GM18519 (cell line): ENCODE measurements around the gene PDCD10.

Experiments
- ATAC-seq: cut with Tn5 transposase; IDR thresholded peaks from one replicate; pipeline ENCODE4 v1.9.1; 2021; ENCODE audit warnings: mild to moderate bottlenecking, moderate library complexity; ENCODE audit not compliant: unreplicated experiment, low FRiP score

PDCD10 gene

DNA sequence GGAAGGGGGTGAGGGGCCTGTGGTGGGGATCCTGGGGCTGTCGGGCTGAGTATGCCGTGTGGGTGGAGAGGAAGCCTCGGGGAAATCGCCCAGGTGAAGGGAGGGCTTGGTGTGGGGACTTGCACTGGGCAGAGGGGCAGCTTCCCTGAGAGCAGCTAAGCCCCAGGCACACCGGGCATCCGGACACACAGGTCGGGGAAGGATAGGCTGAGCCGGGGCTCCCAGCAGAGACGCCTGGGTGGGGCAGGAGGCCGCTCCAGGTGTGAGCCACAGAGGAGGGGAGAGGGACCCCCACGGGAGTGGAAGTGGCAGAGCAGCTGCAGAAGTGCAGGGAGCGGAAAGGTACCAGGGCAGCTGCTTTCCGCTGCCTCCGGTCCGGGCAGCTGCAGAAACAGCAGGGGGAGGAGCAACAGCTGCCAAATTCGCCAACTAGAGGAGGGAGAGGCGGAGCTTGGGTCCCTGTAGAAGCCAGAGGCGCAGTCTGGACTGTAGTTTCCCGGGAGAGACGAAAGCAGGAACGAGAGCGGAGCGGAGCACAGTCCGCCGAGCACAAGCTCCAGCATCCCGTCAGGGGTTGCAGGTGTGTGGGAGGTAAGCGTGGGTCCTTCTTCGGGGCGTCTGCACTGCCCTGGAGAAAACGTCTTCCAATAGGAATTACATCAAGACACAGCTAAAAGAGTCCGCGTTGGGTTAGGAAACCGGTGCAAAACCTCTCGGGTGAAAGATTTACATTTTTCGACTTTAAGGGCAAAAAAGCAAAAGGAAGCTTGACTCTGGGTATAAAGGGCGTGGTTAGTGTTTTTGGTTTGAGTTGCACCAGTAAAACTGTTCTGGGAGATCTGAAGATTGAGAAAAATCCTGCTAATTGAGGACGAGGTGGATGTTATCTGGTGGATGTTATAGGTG is 794 bp upstream of the PDCD10 start, which contains the start of gene SERPINI1:
Gene SERPINI1 (plus strand): TSS at position 489 of the 906 bp plus-strand sequence. CDS start 53,408 bp downstream, outside the sequence.
- ATAC-seq: peak; percentile 46

DNA sequence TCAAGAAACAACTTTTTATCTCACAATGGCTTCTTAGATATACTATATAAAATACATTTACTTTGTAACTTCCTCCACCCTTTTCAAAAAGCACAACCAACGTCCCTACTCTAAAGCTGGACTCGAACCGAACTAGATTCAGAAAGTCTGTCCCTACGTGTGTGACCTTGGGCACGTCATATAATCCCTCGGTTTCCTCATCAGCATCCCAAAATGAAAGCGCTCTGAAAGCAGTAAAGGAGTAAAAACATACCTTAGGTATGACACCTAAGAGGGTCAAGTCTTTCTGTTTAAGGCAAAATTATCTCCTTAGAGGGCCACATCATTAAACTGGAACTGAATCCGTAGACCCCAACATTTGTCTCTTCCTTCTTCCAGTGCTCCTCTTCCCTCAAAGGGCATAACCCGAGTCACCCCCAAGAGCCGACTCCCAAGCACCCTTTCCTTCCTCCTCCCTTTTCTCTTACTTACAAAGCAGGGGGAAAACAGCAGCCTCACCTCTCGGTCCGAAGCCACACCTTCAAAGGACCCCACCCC is 663 bp downstream of the PDCD10 start:
- no peak for ATAC-seq

DNA sequence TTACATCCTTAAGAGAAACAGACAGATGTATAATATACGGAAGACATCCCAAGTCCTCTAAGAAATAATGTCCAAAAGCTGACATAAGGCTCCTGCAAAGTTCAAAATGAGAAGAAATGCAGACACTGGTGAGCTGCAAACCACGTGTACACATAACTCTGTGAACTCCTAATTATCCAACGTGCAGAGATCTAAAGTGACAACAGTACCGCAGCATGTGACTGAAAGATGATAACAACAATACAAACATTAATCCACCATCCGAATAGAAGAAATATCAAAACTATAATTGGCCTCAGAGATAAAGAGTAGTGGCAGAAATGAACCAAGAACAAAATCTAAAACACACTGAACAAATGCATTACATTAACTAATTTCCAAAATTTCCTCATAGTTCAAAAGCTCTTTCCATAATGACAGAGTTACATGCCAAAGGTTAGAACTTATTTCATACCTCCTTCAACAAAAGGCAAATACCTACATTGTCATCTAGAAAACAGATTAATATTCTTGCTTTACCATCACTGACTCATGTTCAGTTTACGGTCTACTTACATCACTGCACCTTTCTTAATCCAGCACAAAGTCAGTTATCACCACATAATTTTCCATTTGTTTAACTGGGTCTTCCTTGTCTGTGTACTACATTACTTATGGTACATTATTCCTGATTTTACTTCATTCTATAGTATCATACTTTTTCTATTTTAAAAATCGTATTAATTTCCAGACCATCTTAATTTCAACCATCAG is 2.2 kb downstream of the PDCD10 start:
- no peak for ATAC-seq

DNA sequence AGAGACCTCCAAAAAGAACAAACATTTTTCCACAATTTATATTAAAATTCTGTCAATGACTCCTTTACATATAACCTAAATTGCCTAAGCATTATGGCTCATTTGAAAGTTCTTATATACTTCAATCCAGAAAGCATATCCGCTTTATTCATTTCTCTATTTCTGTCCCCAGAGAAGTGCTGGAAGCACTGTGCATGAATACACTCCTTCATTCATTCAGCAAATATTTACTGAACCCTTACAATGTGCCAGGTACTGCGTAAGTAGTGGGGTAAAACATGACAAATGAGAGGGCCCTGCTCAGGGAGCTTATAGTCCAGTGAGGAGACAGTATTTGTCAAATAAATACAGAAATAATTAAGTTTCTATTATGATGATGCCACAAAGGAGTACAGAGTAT is 3.3 kb downstream of the PDCD10 start:
- no peak for ATAC-seq

DNA sequence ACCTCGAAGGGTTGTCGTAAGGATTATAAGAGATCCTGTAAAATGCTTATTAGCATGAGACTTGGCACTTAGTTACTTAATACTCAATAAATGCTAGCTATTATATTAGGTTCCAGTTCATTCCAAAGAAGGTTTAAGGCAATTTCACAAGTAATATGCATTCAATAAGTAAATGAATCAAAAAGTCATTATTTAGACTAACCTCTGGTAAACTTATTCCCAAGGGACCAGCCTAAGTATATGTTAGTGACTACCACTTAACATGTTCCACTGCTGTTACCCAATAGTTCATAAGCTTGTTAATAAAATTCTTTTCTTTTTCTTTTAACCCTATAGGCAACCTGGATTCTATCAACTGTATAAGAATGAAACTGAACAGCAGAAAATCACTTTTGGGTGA is 5.1 kb downstream of the PDCD10 start:
- no peak for ATAC-seq

DNA sequence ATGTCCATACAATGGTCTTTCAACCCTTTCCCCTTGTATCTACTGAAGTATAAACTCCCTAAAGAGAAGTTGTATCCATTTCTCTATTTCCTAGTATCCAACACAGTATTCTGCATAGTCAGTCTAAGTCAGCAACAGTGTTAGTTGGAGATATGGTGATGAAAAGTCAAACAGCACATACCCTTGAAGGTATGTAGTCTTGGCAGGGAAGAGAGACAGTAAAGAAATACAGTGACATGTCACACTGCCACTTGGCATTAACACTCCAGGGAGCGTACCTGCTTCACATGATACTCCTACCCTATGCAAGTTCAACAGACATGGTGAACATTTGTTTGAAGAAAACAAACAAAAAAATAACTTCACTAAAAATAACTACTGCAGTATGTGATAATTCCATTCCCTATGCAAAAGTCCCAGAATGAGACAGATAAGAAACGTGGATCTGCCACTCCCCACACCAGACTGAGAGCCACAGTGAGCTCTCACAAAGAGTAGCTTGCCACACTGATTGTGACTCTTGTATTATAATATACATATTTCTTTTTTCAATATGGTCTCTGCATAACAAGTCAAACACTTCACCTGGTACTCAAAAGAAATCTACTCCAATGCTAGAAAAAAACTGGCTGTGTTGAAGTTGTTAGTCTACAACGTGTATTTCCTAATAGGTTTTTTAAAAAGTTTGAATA is 5.9 kb downstream of the PDCD10 start:
- no peak for ATAC-seq

DNA sequence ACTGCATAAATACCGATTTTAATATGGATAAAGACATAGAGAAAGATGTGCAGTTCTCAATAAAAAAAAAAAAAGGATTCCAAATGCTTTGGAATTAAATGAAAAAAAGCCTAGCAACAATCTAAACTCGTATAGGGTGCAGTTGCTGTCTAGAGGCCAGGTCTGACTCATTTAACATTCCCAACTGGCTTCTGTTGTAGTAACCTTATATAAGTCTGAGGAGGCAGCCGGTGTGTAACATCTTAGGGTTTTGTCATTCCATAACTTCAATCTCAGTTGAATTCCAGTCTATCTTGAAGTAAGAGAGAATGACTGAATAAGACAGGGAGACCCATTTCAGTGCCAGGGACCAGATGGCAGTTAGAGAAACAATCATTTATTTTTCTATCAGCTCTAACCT is 6.5 kb downstream of the PDCD10 start:
- no peak for ATAC-seq

DNA sequence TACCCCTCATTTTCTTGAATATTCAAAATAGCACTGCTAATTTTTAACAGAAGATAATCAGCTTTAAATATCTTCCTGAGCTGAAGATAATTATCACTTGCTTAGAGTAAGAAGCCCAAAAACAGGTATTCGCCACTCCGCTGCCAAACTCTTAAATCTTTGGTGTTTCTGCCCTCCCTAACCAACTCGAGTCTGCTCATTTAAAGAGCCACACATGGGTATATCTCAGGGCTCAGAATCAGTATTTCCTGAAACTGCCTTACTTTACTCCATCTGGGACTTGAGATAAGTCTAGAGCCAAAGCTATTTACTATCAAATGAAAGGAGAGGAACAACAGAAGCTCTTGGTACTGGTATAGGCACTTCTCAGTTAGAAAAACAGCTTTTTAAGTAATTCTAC is 10.8 kb downstream of the PDCD10 start:
- no peak for ATAC-seq

DNA sequence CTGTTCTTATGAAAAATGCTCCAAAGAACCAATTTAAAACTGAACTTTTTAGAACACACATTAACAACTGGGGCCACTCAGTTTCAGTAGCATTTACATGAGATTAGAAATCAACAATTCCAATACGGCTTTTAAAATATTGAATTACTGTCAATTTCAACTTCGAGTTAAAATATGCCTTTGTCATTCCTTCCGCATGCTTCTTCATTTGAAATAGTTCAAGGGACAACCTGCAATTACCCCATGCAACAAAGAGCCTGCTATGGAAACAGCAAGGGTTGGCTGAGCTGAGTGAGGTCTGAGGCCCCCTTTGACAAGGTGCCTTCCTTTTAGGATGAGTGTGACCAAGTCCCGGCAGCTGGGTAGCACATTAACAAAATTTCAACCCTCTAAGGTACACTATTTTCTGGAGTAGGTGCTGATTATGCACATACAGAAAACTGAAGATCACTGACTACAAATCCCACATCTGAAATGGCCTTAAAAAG is 11.6 kb downstream of the PDCD10 start:
- no peak for ATAC-seq

DNA sequence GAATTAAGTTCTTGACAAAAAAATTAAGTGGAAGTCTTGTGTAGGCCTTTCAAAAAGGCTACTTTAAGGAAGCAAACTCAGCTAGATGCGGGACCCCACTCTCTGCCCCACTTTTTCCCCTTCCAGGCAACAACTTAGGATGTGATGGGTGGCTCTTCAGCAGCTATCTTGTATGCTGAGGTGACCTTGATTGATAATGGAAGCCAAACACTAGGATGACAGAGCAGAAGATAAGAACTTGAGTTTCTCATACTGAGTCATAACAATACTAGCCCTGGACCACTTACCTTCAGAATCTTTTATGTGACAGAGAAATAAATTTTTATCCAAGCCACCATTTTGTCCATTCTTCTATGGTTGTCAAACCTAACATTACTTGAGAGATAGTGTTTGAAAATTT is 16.1 kb downstream of the PDCD10 start:
- no peak for ATAC-seq

DNA sequence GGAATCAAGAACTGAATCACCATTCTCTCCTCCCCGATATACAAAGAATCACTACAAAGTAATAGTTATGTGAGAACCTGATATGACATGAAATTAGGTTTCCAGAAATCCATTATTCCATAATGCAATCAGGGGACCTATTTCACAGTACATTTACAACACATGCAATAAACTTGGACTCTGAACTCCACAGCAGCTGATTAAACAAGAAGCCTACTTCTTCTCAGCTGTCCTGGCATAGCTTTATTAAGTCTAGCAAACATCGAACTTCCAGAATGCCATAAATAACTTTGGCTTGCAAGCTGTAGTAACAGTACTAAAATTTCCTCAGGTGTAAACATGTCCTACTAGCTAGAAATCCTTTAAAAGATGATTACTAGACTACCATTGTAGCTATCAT is 17.8 kb downstream of the PDCD10 start:
- no peak for ATAC-seq

DNA sequence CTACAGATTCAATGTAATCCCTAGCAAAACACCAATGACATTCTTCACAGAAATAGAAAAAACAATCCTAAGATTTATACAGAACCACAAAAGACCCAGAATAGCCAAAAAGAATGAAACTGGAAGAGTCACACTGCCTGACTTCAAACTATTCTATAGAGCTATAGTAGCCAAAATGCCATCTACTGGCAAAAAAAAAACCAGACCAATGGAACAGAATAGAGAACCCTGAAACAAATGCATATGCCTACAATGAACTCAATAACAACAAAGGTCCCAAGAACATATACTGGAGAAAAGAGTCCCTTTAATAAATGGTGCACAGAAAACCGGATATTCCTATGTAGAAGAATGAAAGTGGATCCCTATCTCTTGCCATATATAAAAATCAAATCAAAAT is 19.8 kb downstream of the PDCD10 start:
- no peak for ATAC-seq

DNA sequence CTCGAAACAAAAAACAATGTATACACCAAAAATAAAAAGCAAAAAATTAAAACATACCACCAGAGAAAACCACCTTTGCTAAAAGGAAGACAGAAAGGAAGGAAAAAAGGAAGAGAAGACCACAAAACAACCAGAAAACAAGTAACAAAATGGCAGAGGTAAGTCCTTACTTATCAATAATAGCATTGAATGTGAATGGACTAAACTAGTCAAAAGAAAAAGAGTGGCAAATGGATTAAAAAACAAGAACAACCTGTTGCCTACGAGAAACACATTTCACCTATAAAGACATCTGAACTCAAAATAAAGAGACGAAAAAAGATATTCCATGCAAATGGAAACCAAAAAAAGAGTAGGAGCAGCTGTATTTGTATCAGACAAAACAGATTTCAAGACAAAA is 22.2 kb downstream of the PDCD10 start:
- no peak for ATAC-seq

DNA sequence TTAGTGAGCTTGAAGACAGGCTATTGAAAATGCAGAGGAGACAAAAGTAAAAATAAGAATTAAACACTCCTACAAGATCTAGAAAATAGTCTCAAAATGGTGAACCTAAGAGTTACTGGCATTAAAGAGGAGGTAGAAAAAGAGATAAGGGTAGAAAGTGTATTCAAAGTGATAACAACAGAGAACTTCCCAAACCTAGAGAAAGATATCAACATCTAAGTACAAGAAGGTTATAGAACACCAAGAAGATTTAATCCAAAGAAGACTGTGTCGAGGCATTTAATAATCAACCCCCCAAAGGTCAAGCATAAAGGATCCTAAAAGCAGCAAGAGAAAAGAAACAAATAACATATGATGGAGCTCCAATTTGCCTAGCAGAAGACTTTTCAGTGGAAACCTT is 23.3 kb downstream of the PDCD10 start:
- ATAC-seq: no peak

DNA sequence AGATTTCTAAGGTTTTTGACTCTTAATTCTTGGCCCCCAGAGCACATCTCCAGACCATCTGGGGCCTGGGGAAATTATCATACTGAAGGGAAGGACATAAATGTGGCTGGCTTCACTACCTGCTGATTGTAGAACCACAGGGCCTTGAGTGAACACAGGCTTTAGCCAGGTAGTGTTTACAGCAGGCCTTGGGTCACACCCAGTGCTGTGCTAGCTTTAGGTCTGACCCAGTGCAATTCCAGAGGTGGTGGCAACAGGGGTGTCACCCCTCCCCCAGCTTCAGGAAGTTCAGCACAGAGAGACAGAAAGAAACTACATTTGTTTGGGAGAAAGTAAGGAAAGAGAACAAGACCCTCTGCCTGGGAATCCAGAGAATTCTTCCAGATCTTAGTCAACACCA is 24.1 kb downstream of the PDCD10 start:
- no peak for ATAC-seq

DNA sequence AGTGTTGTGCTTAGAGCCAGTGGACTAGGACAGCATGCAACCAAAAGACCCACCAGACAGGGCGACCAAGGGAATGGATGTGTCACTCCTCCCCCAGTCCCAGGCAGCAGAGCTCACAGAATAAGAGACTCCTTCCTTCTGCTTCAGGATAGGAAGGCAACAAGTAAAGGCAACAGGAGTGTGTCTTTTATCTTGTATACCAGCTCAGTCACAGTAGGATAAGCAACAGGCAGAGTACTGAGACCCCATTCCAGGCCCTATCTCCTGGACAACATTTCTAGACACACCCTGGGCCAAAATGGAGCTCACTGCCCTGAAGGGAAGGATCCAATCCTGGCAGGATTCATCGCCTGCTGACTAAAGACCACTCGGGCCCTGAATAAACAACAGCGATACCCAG is 25.0 kb downstream of the PDCD10 start:
- no peak for ATAC-seq

DNA sequence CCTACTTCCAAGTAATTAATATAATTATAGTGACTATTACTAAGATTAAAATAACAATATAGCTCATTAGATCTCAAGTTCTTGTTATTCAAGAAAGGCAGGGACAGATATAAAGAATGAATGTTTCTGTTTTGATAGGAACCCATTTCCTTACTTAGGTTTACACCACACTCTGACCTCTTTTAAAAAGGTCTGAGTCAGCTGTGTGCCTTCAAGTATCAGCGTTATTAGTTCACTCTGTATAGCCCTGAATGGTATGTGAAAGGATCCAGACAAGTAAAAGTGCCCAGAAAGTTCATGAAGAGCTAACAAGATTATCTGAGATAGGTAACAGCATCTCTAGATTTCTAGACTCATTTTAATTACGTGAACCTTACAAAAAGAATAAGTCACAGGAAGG is 28.9 kb downstream of the PDCD10 start:
- no peak for ATAC-seq

DNA sequence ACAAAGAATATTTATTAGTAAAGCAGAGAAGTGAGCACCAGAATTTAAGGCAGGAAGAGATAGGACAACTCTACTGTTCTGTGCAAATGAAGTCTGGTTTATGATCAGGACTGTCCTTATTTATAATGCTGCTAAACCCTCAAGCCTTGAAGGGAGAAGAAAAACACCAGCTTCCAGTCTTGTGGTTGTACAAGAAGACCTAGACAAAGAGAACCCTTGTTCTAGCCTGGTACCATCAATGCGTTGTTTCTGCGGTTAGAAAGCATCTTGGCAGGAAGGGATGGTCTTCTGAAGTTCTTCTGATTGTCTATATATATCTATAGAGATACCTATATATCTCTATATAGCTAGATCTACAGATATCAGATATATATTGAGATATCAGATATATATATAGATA is 33.8 kb downstream of the PDCD10 start:
- ATAC-seq: no peak

DNA sequence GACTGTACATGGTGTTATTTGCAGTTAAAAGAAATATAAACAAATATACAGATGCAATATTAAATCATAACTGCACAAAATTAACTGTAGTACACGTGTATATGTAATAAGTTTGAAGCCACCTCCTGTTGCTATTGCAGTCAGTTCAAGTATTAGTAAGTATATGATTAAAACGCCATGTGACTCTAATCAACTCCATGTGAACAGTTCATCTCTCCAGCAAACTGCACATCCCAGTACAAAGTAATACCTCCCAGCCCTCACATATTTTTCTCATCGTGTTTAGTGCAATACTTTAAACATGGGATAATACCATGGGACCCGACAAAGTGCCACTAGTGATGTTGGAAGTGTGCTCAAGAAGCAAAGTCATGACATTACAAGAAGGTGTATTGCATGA is 34.6 kb downstream of the PDCD10 start:
- ATAC-seq: no peak

DNA sequence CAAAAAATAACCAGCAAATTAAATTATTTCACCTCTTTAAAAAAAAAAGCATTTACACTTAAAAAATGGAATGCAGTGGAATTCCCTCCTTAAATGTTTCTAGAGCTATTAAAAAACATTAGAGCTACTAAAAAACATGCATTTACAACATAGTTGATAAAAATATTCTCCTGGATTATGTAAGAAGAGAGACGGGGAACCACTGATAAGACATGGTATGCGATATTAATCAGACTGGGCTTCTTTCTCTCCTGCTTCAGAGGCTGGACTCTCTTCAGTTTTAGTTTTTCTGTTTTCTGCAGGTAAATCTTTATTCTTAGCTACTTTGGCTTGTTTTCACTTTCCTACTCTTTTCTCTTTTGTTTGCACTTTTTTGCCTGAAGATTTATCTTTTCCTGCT is 40.6 kb downstream of the PDCD10 start:
- no peak for ATAC-seq

DNA sequence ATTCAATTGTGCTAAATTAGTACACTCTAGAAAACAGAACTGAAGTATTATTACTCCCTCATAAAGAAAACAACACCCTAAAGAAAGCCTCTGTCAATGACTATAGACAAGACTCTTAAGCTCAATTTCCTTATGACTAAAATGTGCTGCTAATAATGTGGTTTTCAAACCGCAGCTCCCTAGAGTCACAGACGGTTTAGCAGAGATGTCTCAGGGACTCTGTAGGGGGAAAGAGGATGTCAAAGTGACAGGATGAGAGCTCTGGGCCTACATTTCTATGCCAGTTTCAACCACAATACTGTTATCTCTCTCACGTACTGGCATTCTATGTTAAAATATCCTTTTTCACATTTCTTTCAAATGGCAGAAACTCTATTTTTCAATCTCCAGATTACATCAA is 43.3 kb downstream of the PDCD10 start:
- peak; percentile 100 for ATAC-seq
